SK-N-SH (cell line): ENCODE measurements around the gene KDM4F. TPM values are rescaled to one million over a fixed set of nuclear protein-coding genes. Genes with fewer than 3 reads are reported as not detected.
A peak's percentile ranks its signal among the peaks of the same experiment; 100 is the strongest.

Experiments used
- CTCF ChIA-PET: fragments of 300-600, 350-600 bp; formaldehyde crosslinking; extraction: SDS; loops from one replicate; lab custom pipeline; 2021; lab: Yijun Ruan, JAX
- POLR2A ChIA-PET: fragments of 350-600 bp; sonication (Branson Sonifier 250); formaldehyde crosslinking; extraction: SDS; loops from one replicate; lab custom pipeline; 2020; ENCODE audit warnings: antibody characterized with exemption, inconsistent platforms; lab: Yijun Ruan, JAX
- DNase-seq: peaks from one replicate; pipeline ENCODE4 v3.0.0; 2012
- H2AFZ ChIP-seq: fragments of 200-600 bp; sonication (generic); 2 replicates; pipeline ENCODE4 v1.8.1; 2016; ENCODE audit warnings: antibody characterized with exemption, mild to moderate bottlenecking, low read depth
- H3F3A ChIP-seq: fragments of 200-600 bp; sonication (generic); replicated peaks from 2 replicates; pipeline ENCODE3; 2016; ENCODE audit warnings: antibody characterized with exemption, mild to moderate bottlenecking; ENCODE audit not compliant: insufficient read depth
- H3K27ac ChIP-seq, 2 experiments: fragments of 200-500 bp in 1 of 2; fragments of 200-600 bp in 1 of 2; sonication (Bioruptor generic) in 1 of 2; sonication (generic), shearing (Covaris generic) in 1 of 2; 2 replicates each; pipeline versions ENCODE4 v1.5.1 to v1.6.1; 2014 to 2016; ENCODE audit warnings: low read depth in 2 of 2, inconsistent platforms in 1 of 2, low read length in 1 of 2, mild to moderate bottlenecking in 1 of 2, mixed read lengths in 1 of 2
- H3K27me3 ChIP-seq: fragments of 200-600 bp; sonication (generic), shearing (Covaris generic); 2 replicates; pipeline ENCODE4 v1.6.1; 2016; ENCODE audit warnings: mixed run types; ENCODE audit not compliant: insufficient read depth
- H3K36me3 ChIP-seq, 2 experiments: fragments of 200-500 bp in 1 of 2; fragments of 200-600 bp in 1 of 2; sonication (Bioruptor generic) in 1 of 2; sonication (generic) in 1 of 2; replicated peaks in 1 of 2; 2 replicates each; pipeline versions ENCODE3 to v1.5.1; 2014 to 2016; ENCODE audit warnings: low read length in 1 of 2, mild to moderate bottlenecking in 1 of 2; ENCODE audit not compliant: insufficient read depth in 2 of 2, control insufficient read depth in 1 of 2
- H3K4me1 ChIP-seq, 2 experiments: fragments of 200-500 bp in 1 of 2; fragments of 200-600 bp in 1 of 2; sonication (Bioruptor generic) in 1 of 2; sonication (generic), shearing (Covaris generic) in 1 of 2; 2 replicates each; pipeline versions ENCODE4 v1.5.1 to v1.6.1; 2014 to 2016; ENCODE audit warnings: low read depth in 1 of 2, low read length in 1 of 2, mixed run types in 1 of 2; ENCODE audit not compliant: insufficient read depth in 2 of 2, control insufficient read depth in 1 of 2
- H3K4me2 ChIP-seq: fragments of 200-600 bp; sonication (generic), shearing (Covaris generic); 2 replicates; pipeline ENCODE4 v1.6.1; 2017; ENCODE audit warnings: mixed run types
- H3K4me3 ChIP-seq, 2 experiments: fragments of 200-500 bp in 1 of 2; fragments of 200-600 bp in 1 of 2; sonication (Bioruptor generic) in 1 of 2; sonication (generic), shearing (Covaris generic) in 1 of 2; 2 replicates each; pipeline versions ENCODE4 v1.5.1 to v1.8.1; 2014 to 2016; ENCODE audit warnings: low read depth in 2 of 2, inconsistent platforms in 1 of 2, low read length in 1 of 2, mild to moderate bottlenecking in 1 of 2, mixed read lengths in 1 of 2, moderate library complexity in 1 of 2
- H3K79me2 ChIP-seq: fragments of 200-600 bp; sonication (generic); 2 replicates; pipeline ENCODE4 v1.8.1; 2017; ENCODE audit warnings: mild to moderate bottlenecking; ENCODE audit not compliant: insufficient read depth
- H3K9ac ChIP-seq: fragments of 200-600 bp; sonication (generic); 2 replicates; pipeline ENCODE4 v1.6.1; 2017; ENCODE audit warnings: mixed run types
- H3K9me2 ChIP-seq: fragments of 200-600 bp; sonication (generic); 2 replicates; pipeline ENCODE4 v1.6.1; 2017; ENCODE audit warnings: mixed run types
- H3K9me3 ChIP-seq: fragments of 200-600 bp; sonication (generic); 2 replicates; pipeline ENCODE4 v1.6.1; 2017; ENCODE audit warnings: mixed run types, mild to moderate bottlenecking, moderate library complexity
- H4K20me1 ChIP-seq: fragments of 200-600 bp; sonication (generic); 2 replicates; pipeline ENCODE4 v1.6.1; 2017; ENCODE audit warnings: mild to moderate bottlenecking, mixed run types; ENCODE audit not compliant: insufficient read depth
- FOSL2 ChIP-seq: IDR thresholded peaks from 2 replicates; pipeline ENCODE4 v1.4.0; 2012; ENCODE audit warnings: low read depth, mild to moderate bottlenecking, moderate library complexity, borderline replicate concordance
- GABPA ChIP-seq: IDR thresholded peaks from 2 replicates; pipeline ENCODE4 v1.4.0; 2012; ENCODE audit warnings: low read depth, mild to moderate bottlenecking
- JUND ChIP-seq: IDR thresholded peaks from 2 replicates; pipeline ENCODE4 v1.4.0; 2012
- RCOR1 ChIP-seq: fragments of 150-350 bp; IDR thresholded peaks from 2 replicates; pipeline ENCODE4 v1.6.1; 2017; ENCODE audit warnings: antibody characterized with exemption, low read length
- TCF12 ChIP-seq: IDR thresholded peaks from 2 replicates; pipeline ENCODE4 v1.4.0; 2012
- TEAD4 ChIP-seq: IDR thresholded peaks from 2 replicates; pipeline ENCODE4 v1.4.0; 2012; ENCODE audit warnings: mild to moderate bottlenecking, borderline replicate concordance; ENCODE audit not compliant: insufficient read depth
- YY1 ChIP-seq: IDR thresholded peaks from 2 replicates; pipeline ENCODE4 v1.4.0; 2012; ENCODE audit warnings: low read depth, mild to moderate bottlenecking
- WGBS: methylation state at CpG from one replicate; pipeline ENCODE4 v1.1.6; 2017; ENCODE audit warnings: low lambda C conversion rate; 5-methylcytosine and 5-hydroxymethylcytosine counted together
- polyA plus RNA-seq, 3 experiments: library from polyadenylated mRNA; depleted of rRNA; stranded (reverse); fragments of >200 nt; gene quantifications; 2 replicates each; pipeline ENCODE4 v1.2.3, GENCODE V29; 2012
- TF ChIP-seq, protein P1 (sequence below): fragments of 150-350 bp; IDR thresholded peaks from 2 replicates; pipeline ENCODE4 v1.6.1; 2016; ENCODE audit warnings: mild to moderate bottlenecking, low read depth, low read length
- TF ChIP-seq, protein P2 (sequence below): fragments of 200-600 bp; sonication (generic); IDR thresholded peaks from 2 replicates; pipeline ENCODE4 v1.6.1; 2017; ENCODE audit warnings: antibody characterized with exemption, mild to moderate bottlenecking, moderate library complexity

Gene KDM4F
- polyA plus RNA-seq, 1 of the 3 experiments (the other 2 are of a cell fraction) = not detected

DNA sequence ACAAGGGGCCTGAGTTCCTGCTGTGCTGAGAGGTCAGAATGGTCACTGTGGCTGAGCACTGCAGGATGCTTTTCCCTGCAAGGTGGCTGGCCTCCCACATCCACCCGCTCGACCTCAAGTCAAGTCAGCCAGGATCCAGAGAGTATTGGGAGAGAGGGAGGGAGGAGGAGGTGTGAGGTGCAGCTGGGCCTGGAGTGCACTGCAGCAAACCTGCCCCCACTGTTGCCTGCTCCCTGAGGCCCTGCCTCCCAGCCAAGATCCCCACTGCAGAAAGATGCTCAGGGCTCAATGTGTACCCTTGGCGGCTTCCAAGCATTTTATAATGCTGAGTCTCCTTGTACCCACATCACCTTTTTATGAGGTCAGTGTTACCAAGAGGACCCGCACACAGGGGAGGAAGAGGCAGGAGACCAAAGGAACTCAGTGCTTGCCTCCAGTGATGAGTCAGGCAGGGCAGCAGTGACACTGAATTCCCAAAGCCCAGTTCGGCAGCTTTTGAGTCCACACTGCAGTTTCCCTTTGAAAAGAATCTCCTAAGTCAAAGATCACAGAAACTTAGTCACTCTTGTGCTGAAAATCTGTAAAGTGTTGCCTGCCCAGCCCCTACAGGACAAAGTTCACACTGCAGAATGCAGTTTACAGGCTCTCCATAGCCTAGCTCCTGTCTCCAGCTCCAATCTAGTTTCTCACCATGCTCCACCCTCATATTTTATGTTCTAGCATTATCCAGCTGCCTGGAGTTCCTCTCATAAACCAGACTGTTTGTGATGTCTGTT, 43.5 kb downstream of the KDM4F start:
- H3K79me2 ChIP-seq = no peaks in the 10 kb centered on the region; the same call in 1 of the 2 replicates
- no peak overlapping the region for H3K27ac ChIP-seq
- H3K36me3 ChIP-seq = no peaks in the 10 kb centered on the region
- peak; percentile 34 for DNase-seq
- H3K9me2 ChIP-seq = no peaks in the 10 kb centered on the region
- peaks cover 13 to 38% of the 10 kb centered on the region in 2 experiments; a peak in 2 of 4 replicates for H3K4me1 ChIP-seq
- no peaks in the 10 kb centered on the region for H3K9me3 ChIP-seq
- H3K9ac ChIP-seq = no peak overlapping the region
- no peaks in the 10 kb centered on the region for H3K27me3 ChIP-seq
- ChIA-PET POLR2A (no interaction called here), CTCF (interaction anchor here (0.9 to 6.5 kb wide), 5 partner anchors 9 to 613 kb away, joined by 3 to 52 read pairs (median 4); partner anchors contain the start of gene SRSF8)
- H2AFZ ChIP-seq = no peak overlapping the region
- no peak overlapping the region for H3K4me3 ChIP-seq
- H4K20me1 ChIP-seq = no peaks in the 10 kb centered on the region
- TF ChIP-seq GABPA (no peak), TEAD4 (no peak), FOSL2 (peak; percentile 62; the same call in 1 of the 2 replicates), TCF12 (no peak; the same call in 1 of the 2 replicates), YY1 (no peak), RCOR1 (no peak)
- TF ChIP-seq, protein P1, sequence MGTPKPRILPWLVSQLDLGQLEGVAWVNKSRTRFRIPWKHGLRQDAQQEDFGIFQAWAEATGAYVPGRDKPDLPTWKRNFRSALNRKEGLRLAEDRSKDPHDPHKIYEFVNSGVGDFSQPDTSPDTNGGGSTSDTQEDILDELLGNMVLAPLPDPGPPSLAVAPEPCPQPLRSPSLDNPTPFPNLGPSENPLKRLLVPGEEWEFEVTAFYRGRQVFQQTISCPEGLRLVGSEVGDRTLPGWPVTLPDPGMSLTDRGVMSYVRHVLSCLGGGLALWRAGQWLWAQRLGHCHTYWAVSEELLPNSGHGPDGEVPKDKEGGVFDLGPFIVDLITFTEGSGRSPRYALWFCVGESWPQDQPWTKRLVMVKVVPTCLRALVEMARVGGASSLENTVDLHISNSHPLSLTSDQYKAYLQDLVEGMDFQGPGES = no peak
- TF ChIP-seq, protein P2, sequence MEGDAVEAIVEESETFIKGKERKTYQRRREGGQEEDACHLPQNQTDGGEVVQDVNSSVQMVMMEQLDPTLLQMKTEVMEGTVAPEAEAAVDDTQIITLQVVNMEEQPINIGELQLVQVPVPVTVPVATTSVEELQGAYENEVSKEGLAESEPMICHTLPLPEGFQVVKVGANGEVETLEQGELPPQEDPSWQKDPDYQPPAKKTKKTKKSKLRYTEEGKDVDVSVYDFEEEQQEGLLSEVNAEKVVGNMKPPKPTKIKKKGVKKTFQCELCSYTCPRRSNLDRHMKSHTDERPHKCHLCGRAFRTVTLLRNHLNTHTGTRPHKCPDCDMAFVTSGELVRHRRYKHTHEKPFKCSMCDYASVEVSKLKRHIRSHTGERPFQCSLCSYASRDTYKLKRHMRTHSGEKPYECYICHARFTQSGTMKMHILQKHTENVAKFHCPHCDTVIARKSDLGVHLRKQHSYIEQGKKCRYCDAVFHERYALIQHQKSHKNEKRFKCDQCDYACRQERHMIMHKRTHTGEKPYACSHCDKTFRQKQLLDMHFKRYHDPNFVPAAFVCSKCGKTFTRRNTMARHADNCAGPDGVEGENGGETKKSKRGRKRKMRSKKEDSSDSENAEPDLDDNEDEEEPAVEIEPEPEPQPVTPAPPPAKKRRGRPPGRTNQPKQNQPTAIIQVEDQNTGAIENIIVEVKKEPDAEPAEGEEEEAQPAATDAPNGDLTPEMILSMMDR = peak; percentile 53
- 10% methylated on average over 2 of the region's 5 CpGs for WGBS
- peak overlapping the region; percentile 42; the same call in 1 of the 2 replicates for H3K4me2 ChIP-seq
- H3F3A ChIP-seq = peaks cover 19% of the 10 kb centered on the region

DNA sequence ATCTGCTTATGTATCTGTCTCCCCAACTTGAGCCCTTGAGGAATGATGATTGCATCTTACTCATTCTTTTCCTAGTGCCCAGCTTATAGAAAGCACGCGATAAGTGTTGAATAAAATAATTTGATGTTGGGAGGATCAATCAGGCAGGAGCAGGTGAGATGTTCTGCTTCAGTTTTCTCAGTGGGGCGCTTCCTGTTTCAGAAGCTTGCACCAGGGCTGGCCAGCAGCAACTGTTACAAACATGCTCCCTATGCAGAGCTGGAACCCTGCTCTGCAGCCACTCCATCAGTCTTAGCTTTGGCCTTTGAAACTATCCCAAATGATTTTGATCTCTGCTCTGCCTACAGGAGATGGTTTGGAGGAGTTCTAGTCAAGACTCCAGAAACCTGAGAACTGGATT, 44.3 kb downstream of the KDM4F start:
- POLR2A ChIA-PET = no interaction called here
- Histone ChIP-seq H3K9me2 (no peaks in the 10 kb centered on the region), H3K9ac (no peak overlapping the region), H3K4me3 (no peak overlapping the region), H3K27ac (no peak overlapping the region), H3K9me3 (no peaks in the 10 kb centered on the region), H3K36me3 (no peaks in the 10 kb centered on the region), H4K20me1 (no peaks in the 10 kb centered on the region), H3K4me1 (peaks cover 13 to 38% of the 10 kb centered on the region in 2 experiments; a peak in 2 of 4 replicates), H2AFZ (no peak overlapping the region), H3F3A (peaks cover 19% of the 10 kb centered on the region), H3K27me3 (no peaks in the 10 kb centered on the region), H3K79me2 (no peaks in the 10 kb centered on the region; the same call in 1 of the 2 replicates), H3K4me2 (peak overlapping the region; percentile 42; the same call in 1 of the 2 replicates)
- CTCF ChIA-PET = interaction anchor here (0.8 to 6.5 kb wide), 4 partner anchors 8 to 25 kb away, joined by 3 to 52 read pairs (median 14); partner anchors contain the start of gene SRSF8
- no peak for DNase-seq
- WGBS = 91% methylated on average over 3 of the region's 3 CpGs
- TF ChIP-seq TEAD4 (no peak), JUND (no peak)
- TF ChIP-seq, protein P1 = no peak
